Gastrocnemius medialis (tissue), 4 donors: ENCODE measurements around the gene ATP7B. TPM values are rescaled to one million over a fixed set of nuclear protein-coding genes. Genes with fewer than 3 reads are reported as not detected.

ENCODE experiments used
- ATAC-seq, 2 donors: fragments of 150-250 bp; one replicate each; pipeline ENCODE4 v1.9.1; 2016
- DNase-seq, 2 donors: peaks; one replicate each; pipeline ENCODE4 v3.0.0-alpha.2; 2019
- H3K27ac ChIP-seq, 4 donors: fragments of 200-600 bp; sonication (generic); 1 replicate in 1 of 4; 2 replicates in 3 of 4; pipeline ENCODE4 v1.5.1; 2016 to 2018; ENCODE audit warnings: mild to moderate bottlenecking in 2 of 4, moderate library complexity in 1 of 4
- H3K27me3 ChIP-seq, 3 donors: fragments of 200-600 bp; sonication (generic) in 2 of 3; 1 replicate in 1 of 3; 2 replicates in 2 of 3; pipeline versions ENCODE4 v1.5.1 to v1.6.0; 2016 to 2019; ENCODE audit warnings: mild to moderate bottlenecking in 1 of 3, moderate library complexity in 1 of 3
- H3K36me3 ChIP-seq, 2 donors: fragments of 200-600 bp; sonication (generic) in 1 of 2; one replicate each; pipeline ENCODE4 v1.5.1; 2017 to 2018
- H3K4me1 ChIP-seq, 2 donors: fragments of 200-600 bp; sonication (generic) in 1 of 2; one replicate each; pipeline ENCODE4 v1.5.1; 2016 to 2017; ENCODE audit warnings: mild to moderate bottlenecking in 2 of 2
- H3K4me3 ChIP-seq, 4 donors: fragments of 200-600 bp; sonication (generic) in 3 of 4; 1 replicate in 1 of 4; 2 replicates in 3 of 4; pipeline ENCODE4 v1.5.1; 2016 to 2019; ENCODE audit warnings: mild to moderate bottlenecking in 2 of 4
- H3K9me3 ChIP-seq, 3 donors: fragments of 200-600 bp; sonication (generic) in 2 of 3; 1 replicate in 1 of 3; 2 replicates in 2 of 3; pipeline ENCODE4 v1.5.1; 2016 to 2019
- CTCF ChIP-seq, 5 experiments: fragments of 450-650 bp in 3 of 5; fragments of 200-600 bp in 2 of 5; sonication (generic) in 2 of 5; IDR thresholded peaks in 4 of 5; conservative IDR thresholded peaks in 1 of 5; 1 replicate in 4 of 5; 2 replicates in 1 of 5; pipeline ENCODE4 v1.5.1; 2016 to 2019; ENCODE audit warnings: antibody characterized with exemption in 5 of 5, mild to moderate bottlenecking in 3 of 5, moderate library complexity in 3 of 5
- POLR2A ChIP-seq, 2 donors: fragments of 450-650 bp; IDR thresholded peaks; one replicate each; pipeline ENCODE4 v1.6.1; 2017; ENCODE audit warnings: antibody characterized with exemption in 2 of 2, mild to moderate bottlenecking in 2 of 2, moderate library complexity in 2 of 2
- in situ Hi-C, 4 donors: fragments of 200-750 bp; cut with MboI; loops; one replicate each; pipeline versions ENCODE4 v1.15.0 to v1.8.0; 2017; ENCODE audit warnings: low sequenced_read_pairs in 4 of 4
- intact Hi-C: fragments of 100-400 bp; cut with DNase I; formaldehyde crosslinking; loops from one replicate; pipeline ENCODE4 v1.15.1; 2023; ENCODE audit warnings: low total_unique reads
- total RNA-seq, 4 donors: library from RNA; depleted of rRNA; stranded (reverse); fragments of >200 nt; gene quantifications; one replicate each; pipeline versions ENCODE4 v1.1.0 to v1.2.3, GENCODE V29; 2016

ATP7B gene
- total RNA-seq, 4 donors from 2014 or later: 1.6 to 3.3 (median 2.6) TPM

- DNase-seq (no peak), ATAC-seq (no peak)
- Histone ChIP-seq H3K4me3 (no peak overlapping the region), H3K27me3 (no peaks in the 10 kb centered on the region), H3K36me3 (peaks cover 0 to 2% of the 10 kb centered on the region in 2 donors), H3K27ac (no peak overlapping the region), H3K9me3 (no peaks in the 10 kb centered on the region), H3K4me1 (peaks cover 6 to 8% of the 10 kb centered on the region in 2 donors)
- TF ChIP-seq POLR2A (IDR thresholded peaks at IDR 0.05): no peak
- TF ChIP-seq CTCF (IDR thresholded peaks at IDR 0.05 in 4 of 5, conservative IDR thresholded peaks at IDR 0.05 in 1 of 5): no peak
- in situ Hi-C loops (no loop called here), intact Hi-C loops (no loop called here)
Observed at GRCh38 chr13:51953347-51954195, 57.7 kb downstream of the ATP7B start.

- H3K27ac ChIP-seq: no peak overlapping the region
- H3K27me3 ChIP-seq: no peaks in the 10 kb centered on the region
- no peak for ATAC-seq
- peaks cover 0 to 2% of the 10 kb centered on the region in 2 donors for H3K36me3 ChIP-seq
- no peaks in the 10 kb centered on the region for H3K9me3 ChIP-seq
- no peak for DNase-seq
- in situ Hi-C loops: no loop called here
- TF ChIP-seq POLR2A (IDR thresholded peaks at IDR 0.05) (no peak), CTCF (IDR thresholded peaks at IDR 0.05 in 4 of 5, conservative IDR thresholded peaks at IDR 0.05 in 1 of 5) (no peak)
- H3K4me1 ChIP-seq: peaks cover 6 to 8% of the 10 kb centered on the region in 2 donors
- intact Hi-C loops: no loop called here
- H3K4me3 ChIP-seq: no peak overlapping the region
Observed at GRCh38 chr13:51950722-51951121, 60.5 kb downstream of the ATP7B start.

- intact Hi-C loops: no loop called here
- Histone ChIP-seq H3K27me3 (no peaks in the 10 kb centered on the region), H3K4me3 (no peak overlapping the region), H3K27ac (no peak overlapping the region), H3K4me1 (no peaks in the 10 kb centered on the region), H3K9me3 (no peaks in the 10 kb centered on the region), H3K36me3 (peaks cover 2 to 15% of the 10 kb centered on the region in 2 donors)
- no peak for ATAC-seq
- in situ Hi-C loops: no loop called here
- TF ChIP-seq CTCF (IDR thresholded peaks at IDR 0.05 in 4 of 5, conservative IDR thresholded peaks at IDR 0.05 in 1 of 5) (no peak), POLR2A (IDR thresholded peaks at IDR 0.05) (no peak)
- no peak for DNase-seq
Observed at GRCh38 chr13:51946163-51946669, 65.0 kb downstream of the ATP7B start.

GRCh38 chr13:51945149-51945548 is 66.1 kb downstream of the ATP7B start:
- no peak for ATAC-seq
- Histone ChIP-seq H3K27me3 (no peaks in the 10 kb centered on the region), H3K4me3 (no peak overlapping the region), H3K36me3 (peaks cover 2 to 24% of the 10 kb centered on the region in 2 donors), H3K27ac (no peak overlapping the region), H3K9me3 (no peaks in the 10 kb centered on the region), H3K4me1 (no peaks in the 10 kb centered on the region)
- intact Hi-C loops (no loop called here), in situ Hi-C loops (no loop called here)
- TF ChIP-seq POLR2A (IDR thresholded peaks at IDR 0.05): no peak
- no peak for TF ChIP-seq CTCF (IDR thresholded peaks at IDR 0.05 in 4 of 5, conservative IDR thresholded peaks at IDR 0.05 in 1 of 5)
- DNase-seq: no peak
